Gastrocnemius medialis (tissue), 4 donors: Measurements from ENCODE around the gene NT5E.

ENCODE experiments used
- CTCF ChIP-seq, 5 experiments: fragments of 450-650 bp in 3 of 5; fragments of 200-600 bp in 2 of 5; sonication (generic) in 2 of 5; IDR thresholded peaks in 4 of 5; conservative IDR thresholded peaks in 1 of 5; 1 replicate in 4 of 5; 2 replicates in 1 of 5; pipeline ENCODE4 v1.5.1; 2016 to 2019; ENCODE audit warnings: antibody characterized with exemption in 5 of 5, mild to moderate bottlenecking in 3 of 5, moderate library complexity in 3 of 5
- POLR2A ChIP-seq, 2 donors: fragments of 450-650 bp; IDR thresholded peaks; one replicate each; pipeline ENCODE4 v1.6.1; 2017; ENCODE audit warnings: antibody characterized with exemption in 2 of 2, mild to moderate bottlenecking in 2 of 2, moderate library complexity in 2 of 2

- TF ChIP-seq CTCF (IDR thresholded peaks at IDR 0.05 in 4 of 5, conservative IDR thresholded peaks at IDR 0.05 in 1 of 5), result no peak
- no peak for TF ChIP-seq POLR2A (IDR thresholded peaks at IDR 0.05)
Observed at GRCh38 chr6:85416049-85416448, 33.8 kb upstream of the NT5E start.
